Fibroblast of villous mesenchyme (primary cell): ENCODE results near the gene SRSF5. TPM values are rescaled to one million over a fixed set of nuclear protein-coding genes. Genes with fewer than 3 reads are reported as not detected.
A peak's percentile ranks its signal among the peaks of the same experiment; 100 is the strongest.
"Not testable (repeated sequence)": the region's sequence is repeated elsewhere in the genome, so short reads cannot be mapped to it uniquely, and the experiment has no call there.

Experiments used
- DNase-seq: peaks from one replicate; pipeline ENCODE4 v3.0.0-alpha.2; 2010; ENCODE audit warnings: low read depth
- H3K4me3 ChIP-seq: 2 replicates; pipeline ENCODE4 v1.5.1; 2011; ENCODE audit warnings: low read depth, mild to moderate bottlenecking, low read length
- CTCF ChIP-seq: IDR thresholded peaks from 2 replicates; pipeline ENCODE4 v1.5.1; 2012; ENCODE audit warnings: low read depth, mild to moderate bottlenecking, low read length; ENCODE audit not compliant: insufficient read depth
- total RNA-seq: library from RNA; depleted of rRNA; stranded (reverse); fragments of >200 nt; gene quantifications from 2 replicates; pipeline ENCODE4 v1.2.3, GENCODE V29; 2012

The SRSF5 gene
- total RNA-seq, 1 donor, result 101 TPM

- H3K4me3 ChIP-seq, result no peak overlapping the region
- DNase-seq, result no peak
- TF ChIP-seq CTCF, result no peak
Measured at GRCh38 chr14:69812711-69813110, 45.8 kb downstream of the SRSF5 start.

DNA sequence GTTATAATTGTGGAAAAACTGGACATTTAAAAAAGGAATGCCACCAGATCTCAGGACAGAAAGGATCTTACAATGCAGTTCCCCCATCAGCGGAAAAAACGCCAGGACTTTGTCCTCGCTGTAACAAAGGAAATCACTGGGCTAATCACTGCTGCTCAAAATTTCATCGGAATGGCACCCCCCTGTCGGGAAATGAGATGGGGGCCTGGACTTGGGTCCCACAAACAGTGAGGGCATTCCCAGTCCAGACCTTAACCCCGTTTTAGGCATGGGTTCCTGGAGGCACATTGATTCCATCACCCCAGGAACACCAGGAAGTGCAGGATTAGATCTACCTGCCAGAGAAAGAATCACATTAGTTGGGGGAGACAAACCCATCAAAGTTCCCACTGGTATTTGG, 46.4 kb downstream of the SRSF5 start:
- not testable (repeated sequence) for DNase-seq, H3K4me3 ChIP-seq

GRCh38 chr14:69814397-69814796, 47.5 kb downstream of the SRSF5 start:
- TF ChIP-seq CTCF, result no peak
- H3K4me3 ChIP-seq, result no peak overlapping the region
- no peak for DNase-seq

DNA sequence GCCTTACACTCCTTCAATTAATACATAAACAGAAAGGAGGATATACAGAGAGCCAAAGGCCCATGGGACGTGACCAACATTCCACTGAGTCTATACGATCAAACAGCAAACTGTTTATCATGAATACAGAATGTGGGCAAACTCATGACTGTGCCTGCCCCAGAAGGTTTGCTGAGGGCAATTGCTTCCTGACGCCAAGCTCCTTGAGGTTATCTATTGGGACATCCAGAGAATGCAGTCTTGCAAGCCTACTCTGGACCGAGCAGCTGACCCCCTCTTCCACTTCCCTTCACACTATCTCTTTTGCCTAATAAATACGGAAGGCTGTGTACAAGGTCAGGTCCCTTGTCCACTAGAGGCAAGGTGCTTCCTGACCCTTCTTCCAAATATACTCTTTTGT, 48.6 kb downstream of the SRSF5 start:
- DNase-seq, result no peak
- H3K4me3 ChIP-seq, result no peak overlapping the region
- no peak for TF ChIP-seq CTCF

GRCh38 chr14:69816216-69816615, 49.3 kb downstream of the SRSF5 start:
- no peak for TF ChIP-seq CTCF
- no peak for DNase-seq
- H3K4me3 ChIP-seq, result no peak overlapping the region

DNA sequence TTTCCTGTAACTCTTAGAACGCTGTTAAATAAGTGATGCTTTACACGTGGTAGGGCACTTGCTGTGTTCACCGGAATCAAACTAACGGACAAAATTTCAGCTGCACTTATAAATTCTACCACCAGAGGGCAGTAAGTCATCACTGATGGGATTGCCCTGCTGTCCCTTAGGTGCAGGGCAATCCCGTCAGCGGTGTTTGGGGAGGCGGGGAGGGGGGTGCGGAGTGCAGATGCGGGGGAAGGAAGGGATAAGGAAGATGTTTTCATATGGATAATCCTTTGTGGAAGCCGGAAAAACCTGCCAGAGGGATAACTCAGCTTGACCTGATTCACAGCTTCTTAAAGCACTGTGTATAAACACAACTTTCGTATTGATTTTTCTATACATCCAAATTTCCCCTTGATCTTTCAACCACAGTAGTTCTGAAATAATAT, 51.8 kb downstream of the SRSF5 start:
- H3K4me3 ChIP-seq, result no peak overlapping the region
- peak; percentile 83 for TF ChIP-seq CTCF
- DNase-seq, result peak; percentile 64

GRCh38 chr14:69819607-69820006, 52.7 kb downstream of the SRSF5 start:
- H3K4me3 ChIP-seq, result no peak overlapping the region
- no peak for DNase-seq
- no peak for TF ChIP-seq CTCF

DNA sequence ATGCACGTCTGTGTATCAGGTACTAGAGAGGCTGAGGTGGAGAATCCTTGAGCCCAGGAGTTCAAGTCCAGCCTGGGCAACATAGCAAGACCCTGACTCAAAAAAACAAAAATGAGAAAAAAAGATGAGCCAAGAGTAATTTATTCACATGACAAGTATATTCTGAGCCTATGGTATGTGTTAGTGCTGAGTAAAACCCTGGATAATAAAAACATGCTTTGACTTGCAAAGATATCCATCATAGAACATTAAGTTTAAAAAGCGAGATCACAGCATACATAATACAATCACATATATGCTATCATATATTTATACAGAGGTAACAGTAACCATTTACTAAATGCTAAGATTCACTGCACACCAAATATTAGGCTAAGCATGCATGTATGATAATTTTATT, 54.0 kb downstream of the SRSF5 start:
- H3K4me3 ChIP-seq, result no peak overlapping the region
- DNase-seq, result no peak
- TF ChIP-seq CTCF, result no peak
